ENCODE results near the gene PTPRCAP. TPM values are rescaled to one million over a fixed set of nuclear protein-coding genes. Genes with fewer than 3 reads are reported as not detected.

The PTPRCAP gene
- total RNA-seq, 1 donor from 2014 or later: 109 TPM

- H3K36me3 Mint-ChIP-seq (ENCODE audit: low read depth): peaks cover 28% of the 10 kb centered on the region
- intact Hi-C loops (cut with micrococcal nuclease): no loop called here
- H3K9me3 Mint-ChIP-seq: no peaks in the 10 kb centered on the region
- peak overlapping the region; percentile 20 for H3K4me3 Mint-ChIP-seq
- DNase-seq (ENCODE audit: low spot score): no peak
- H3K27ac Mint-ChIP-seq: peak overlapping the region; percentile 58
- H3K4me1 Mint-ChIP-seq (ENCODE audit: low read depth): peaks cover 40% of the 10 kb centered on the region
- no peaks in the 10 kb centered on the region for H3K27me3 Mint-ChIP-seq (ENCODE audit: insufficient read depth)
These were observed 39.9 kb downstream of the PTPRCAP start for GRCh38 chr11:67397536-67397935.

- H3K4me3 Mint-ChIP-seq: peak overlapping the region; percentile 63
- intact Hi-C loops (cut with micrococcal nuclease): no loop called here
- peak overlapping the region; percentile 67 for H3K27ac Mint-ChIP-seq
- H3K27me3 Mint-ChIP-seq (ENCODE audit: insufficient read depth): no peaks in the 10 kb centered on the region
- H3K4me1 Mint-ChIP-seq (ENCODE audit: low read depth): peaks cover 45% of the 10 kb centered on the region
- H3K9me3 Mint-ChIP-seq: no peaks in the 10 kb centered on the region
- H3K36me3 Mint-ChIP-seq (ENCODE audit: low read depth): peaks cover 30% of the 10 kb centered on the region
- DNase-seq (ENCODE audit: low spot score): no peak
These were observed 40.7 kb downstream of the PTPRCAP start for GRCh38 chr11:67396587-67397389.

- H3K4me1 Mint-ChIP-seq (ENCODE audit: low read depth): peaks cover 47% of the 10 kb centered on the region
- no peak for DNase-seq (ENCODE audit: low spot score)
- intact Hi-C loops (cut with micrococcal nuclease): no loop called here
- peaks cover 30% of the 10 kb centered on the region for H3K36me3 Mint-ChIP-seq (ENCODE audit: low read depth)
- no peaks in the 10 kb centered on the region for H3K9me3 Mint-ChIP-seq
- no peaks in the 10 kb centered on the region for H3K27me3 Mint-ChIP-seq (ENCODE audit: insufficient read depth)
- H3K27ac Mint-ChIP-seq: peak overlapping the region; percentile 67
- H3K4me3 Mint-ChIP-seq: no peak overlapping the region
These were observed 41.3 kb downstream of the PTPRCAP start for GRCh38 chr11:67396259-67396581.

- H3K4me1 Mint-ChIP-seq (ENCODE audit: low read depth): peaks cover 48% of the 10 kb centered on the region
- intact Hi-C loops (cut with micrococcal nuclease): no loop called here
- H3K27ac Mint-ChIP-seq: no peak overlapping the region
- no peaks in the 10 kb centered on the region for H3K27me3 Mint-ChIP-seq (ENCODE audit: insufficient read depth)
- peaks cover 30% of the 10 kb centered on the region for H3K36me3 Mint-ChIP-seq (ENCODE audit: low read depth)
- no peak for DNase-seq (ENCODE audit: low spot score)
- H3K4me3 Mint-ChIP-seq: no peak overlapping the region
- no peaks in the 10 kb centered on the region for H3K9me3 Mint-ChIP-seq
These were observed 41.8 kb downstream of the PTPRCAP start for GRCh38 chr11:67395555-67396258.

GRCh38 chr11:67393990-67394389 lies 43.5 kb downstream of the PTPRCAP start:
- Mint-ChIP-seq H3K27me3 (ENCODE audit: insufficient read depth) (no peaks in the 10 kb centered on the region), H3K36me3 (ENCODE audit: low read depth) (peaks cover 24% of the 10 kb centered on the region), H3K4me1 (ENCODE audit: low read depth) (peaks cover 50% of the 10 kb centered on the region), H3K9me3 (no peaks in the 10 kb centered on the region), H3K27ac (no peak overlapping the region), H3K4me3 (peak overlapping the region; percentile 65)
- intact Hi-C loops (cut with micrococcal nuclease): no loop called here
- no peak for DNase-seq (ENCODE audit: low spot score)

GRCh38 chr11:67393437-67393836 lies 44.0 kb downstream of the PTPRCAP start:
- H3K27me3 Mint-ChIP-seq (ENCODE audit: insufficient read depth): no peaks in the 10 kb centered on the region
- intact Hi-C loops (cut with micrococcal nuclease): no loop called here
- H3K27ac Mint-ChIP-seq: no peak overlapping the region
- no peaks in the 10 kb centered on the region for H3K9me3 Mint-ChIP-seq
- no peak for DNase-seq (ENCODE audit: low spot score)
- H3K36me3 Mint-ChIP-seq (ENCODE audit: low read depth): peaks cover 22% of the 10 kb centered on the region
- H3K4me3 Mint-ChIP-seq: peak overlapping the region; percentile 90
- H3K4me1 Mint-ChIP-seq (ENCODE audit: low read depth): peaks cover 51% of the 10 kb centered on the region

- Mint-ChIP-seq H3K36me3 (ENCODE audit: low read depth) (peaks cover 18% of the 10 kb centered on the region), H3K27ac (peak overlapping the region; percentile 67), H3K9me3 (no peaks in the 10 kb centered on the region), H3K4me3 (peak overlapping the region; percentile 90), H3K4me1 (ENCODE audit: low read depth) (peaks cover 42% of the 10 kb centered on the region), H3K27me3 (ENCODE audit: insufficient read depth) (peaks cover under 1% of the 10 kb centered on the region)
- no peak for DNase-seq (ENCODE audit: low spot score)
- intact Hi-C loops (cut with micrococcal nuclease): loop anchor here (1.0 kb wide), 1 partner anchor 9 kb away; the partner anchor contains the start of gene PPP1CA
These were observed 45.2 kb downstream of the PTPRCAP start for GRCh38 chr11:67392183-67392715.

GRCh38 chr11:67391304-67392182 lies 45.9 kb downstream of the PTPRCAP start, which contains the start of gene RAD9A:
RAD9A (plus strand) TSS chr11:67391986; CDS start chr11:67392045, 59 bp downstream.
- H3K4me3 Mint-ChIP-seq: peak within 1 kb of the TSS; percentile 90
- peaks cover 14% of the 10 kb centered on the region for H3K36me3 Mint-ChIP-seq (ENCODE audit: low read depth)
- peaks cover 4% of the 10 kb centered on the region for H3K27me3 Mint-ChIP-seq (ENCODE audit: insufficient read depth)
- no peaks in the 10 kb centered on the region for H3K9me3 Mint-ChIP-seq
- peak; percentile 89 for DNase-seq (ENCODE audit: low spot score)
- H3K27ac Mint-ChIP-seq: peak within 1 kb of the TSS; percentile 67
- peaks cover 35% of the 10 kb centered on the region for H3K4me1 Mint-ChIP-seq (ENCODE audit: low read depth)
- intact Hi-C loops (cut with micrococcal nuclease): loop anchor here (1.0 kb wide), 6 partner anchors 9 to 117 kb away; partner anchors contain the start of genes CDK2AP2, POLD4, PPP1CA and TMEM134

- Mint-ChIP-seq H3K27me3 (ENCODE audit: insufficient read depth) (peaks cover 4% of the 10 kb centered on the region), H3K4me3 (peak overlapping the region; percentile 90), H3K36me3 (ENCODE audit: low read depth) (peaks cover 10% of the 10 kb centered on the region), H3K4me1 (ENCODE audit: low read depth) (peaks cover 35% of the 10 kb centered on the region), H3K9me3 (no peaks in the 10 kb centered on the region), H3K27ac (peak overlapping the region; percentile 35)
- intact Hi-C loops (cut with micrococcal nuclease): loop anchor here (1.0 kb wide), 5 partner anchors 9 to 117 kb away; partner anchors contain the start of genes CDK2AP2, POLD4 and TMEM134
- DNase-seq (ENCODE audit: low spot score): no peak
These were observed 46.6 kb downstream of the PTPRCAP start for GRCh38 chr11:67390947-67391303.

- Mint-ChIP-seq H3K4me3 (peak overlapping the region; percentile 78), H3K27ac (peak overlapping the region; percentile 33), H3K36me3 (ENCODE audit: low read depth) (peaks cover 10% of the 10 kb centered on the region), H3K27me3 (ENCODE audit: insufficient read depth) (peaks cover 14% of the 10 kb centered on the region), H3K4me1 (ENCODE audit: low read depth) (peaks cover 35% of the 10 kb centered on the region), H3K9me3 (no peaks in the 10 kb centered on the region)
- no peak for DNase-seq (ENCODE audit: low spot score)
- intact Hi-C loops (cut with micrococcal nuclease): no loop called here
These were observed 48.0 kb downstream of the PTPRCAP start for GRCh38 chr11:67389477-67389876.

- H3K9me3 Mint-ChIP-seq: no peaks in the 10 kb centered on the region
- intact Hi-C loops (cut with micrococcal nuclease): no loop called here
- peak overlapping the region; percentile 43 for H3K4me3 Mint-ChIP-seq
- no peak for DNase-seq (ENCODE audit: low spot score)
- peaks cover 18% of the 10 kb centered on the region for H3K27me3 Mint-ChIP-seq (ENCODE audit: insufficient read depth)
- H3K36me3 Mint-ChIP-seq (ENCODE audit: low read depth): peaks cover 4% of the 10 kb centered on the region
- H3K4me1 Mint-ChIP-seq (ENCODE audit: low read depth): peaks cover 22% of the 10 kb centered on the region
- peak overlapping the region; percentile 3 for H3K27ac Mint-ChIP-seq
These were observed 50.0 kb downstream of the PTPRCAP start for GRCh38 chr11:67387518-67387917.

- H3K4me3 Mint-ChIP-seq: no peak overlapping the region
These were observed 50.4 kb downstream of the PTPRCAP start for GRCh38 chr11:67387069-67387468.

More at GRCh38 chr11:67387069-67387468, 50.4 kb downstream of the PTPRCAP start:
- DNase-seq (ENCODE audit: low spot score): no peak
- peaks cover 2% of the 10 kb centered on the region for H3K36me3 Mint-ChIP-seq (ENCODE audit: low read depth)
- no peak overlapping the region for H3K27ac Mint-ChIP-seq
- intact Hi-C loops (cut with micrococcal nuclease): no loop called here
- peaks cover 21% of the 10 kb centered on the region for H3K4me1 Mint-ChIP-seq (ENCODE audit: low read depth)
- H3K27me3 Mint-ChIP-seq (ENCODE audit: insufficient read depth): peaks cover 20% of the 10 kb centered on the region
- no peaks in the 10 kb centered on the region for H3K9me3 Mint-ChIP-seq
